Tibial nerve (tissue), 4 donors: ENCODE measurements around the gene USP34.

Experiments used
- CTCF ChIP-seq, 5 experiments: fragments of 200-600 bp in 3 of 5; fragments of 450-650 bp in 2 of 5; sonication (generic) in 3 of 5; IDR thresholded peaks; one replicate each; pipeline ENCODE4 v1.5.1; 2016 to 2019; ENCODE audit warnings: antibody characterized with exemption in 5 of 5, mild to moderate bottlenecking in 3 of 5, moderate library complexity in 2 of 5
- EP300 ChIP-seq, 2 donors: sonication (generic); formaldehyde crosslinking; IDR thresholded peaks; one replicate each; pipeline ENCODE4 v1.6.1; 2017; ENCODE audit warnings: antibody characterized with exemption in 2 of 2, mild to moderate bottlenecking in 1 of 2

GRCh38 chr2:61218076-61218816 is 252.6 kb downstream of the USP34 start:
- TF ChIP-seq EP300 (IDR thresholded peaks at IDR 0.05) (no peak), CTCF (IDR thresholded peaks at IDR 0.05) (no peak)
